ENCODE results near the gene CBARP.
"Not testable (repeated sequence)": the region's sequence is repeated elsewhere in the genome, so short reads cannot be mapped to it uniquely, and the experiment has no call there.

CBARP gene

GRCh38 chr19:1206864-1207450 lies 30.8 kb downstream of the CBARP start:
- DNase-seq = peak; percentile 33

DNA sequence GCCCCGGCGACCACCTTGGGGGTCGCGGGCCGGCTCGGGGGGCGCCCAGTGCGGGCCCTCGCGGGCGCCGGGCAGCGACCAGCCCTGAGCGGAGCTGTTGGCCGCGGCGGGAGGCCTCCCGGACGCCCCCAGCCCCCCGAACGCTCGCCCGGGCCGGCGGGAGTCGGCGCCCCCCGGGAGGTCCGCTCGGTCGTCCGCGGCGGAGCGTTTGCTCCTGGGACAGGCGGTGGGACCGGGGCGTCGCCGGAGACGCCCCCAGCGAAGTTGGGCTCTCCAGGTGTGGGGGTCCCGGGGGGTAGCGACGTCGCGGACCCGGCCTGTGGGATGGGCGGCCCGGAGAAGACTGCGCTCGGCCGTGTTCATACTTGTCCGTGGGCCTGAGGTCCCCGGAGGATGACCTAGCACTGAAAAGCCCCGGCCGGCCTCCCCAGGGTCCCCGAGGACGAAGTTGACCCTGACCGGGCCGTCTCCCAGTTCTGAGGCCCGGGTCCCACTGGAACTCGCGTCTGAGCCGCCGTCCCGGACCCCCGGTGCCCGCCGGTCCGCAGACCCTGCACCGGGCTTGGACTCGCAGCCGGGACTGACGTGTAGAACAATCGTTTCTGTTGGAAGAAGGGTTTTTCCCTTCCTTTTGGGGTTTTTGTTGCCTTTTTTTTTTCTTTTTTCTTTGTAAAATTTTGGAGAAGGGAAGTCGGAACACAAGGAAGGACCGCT lies 31.5 kb downstream of the CBARP start:
- DNase-seq = no peak

DNA sequence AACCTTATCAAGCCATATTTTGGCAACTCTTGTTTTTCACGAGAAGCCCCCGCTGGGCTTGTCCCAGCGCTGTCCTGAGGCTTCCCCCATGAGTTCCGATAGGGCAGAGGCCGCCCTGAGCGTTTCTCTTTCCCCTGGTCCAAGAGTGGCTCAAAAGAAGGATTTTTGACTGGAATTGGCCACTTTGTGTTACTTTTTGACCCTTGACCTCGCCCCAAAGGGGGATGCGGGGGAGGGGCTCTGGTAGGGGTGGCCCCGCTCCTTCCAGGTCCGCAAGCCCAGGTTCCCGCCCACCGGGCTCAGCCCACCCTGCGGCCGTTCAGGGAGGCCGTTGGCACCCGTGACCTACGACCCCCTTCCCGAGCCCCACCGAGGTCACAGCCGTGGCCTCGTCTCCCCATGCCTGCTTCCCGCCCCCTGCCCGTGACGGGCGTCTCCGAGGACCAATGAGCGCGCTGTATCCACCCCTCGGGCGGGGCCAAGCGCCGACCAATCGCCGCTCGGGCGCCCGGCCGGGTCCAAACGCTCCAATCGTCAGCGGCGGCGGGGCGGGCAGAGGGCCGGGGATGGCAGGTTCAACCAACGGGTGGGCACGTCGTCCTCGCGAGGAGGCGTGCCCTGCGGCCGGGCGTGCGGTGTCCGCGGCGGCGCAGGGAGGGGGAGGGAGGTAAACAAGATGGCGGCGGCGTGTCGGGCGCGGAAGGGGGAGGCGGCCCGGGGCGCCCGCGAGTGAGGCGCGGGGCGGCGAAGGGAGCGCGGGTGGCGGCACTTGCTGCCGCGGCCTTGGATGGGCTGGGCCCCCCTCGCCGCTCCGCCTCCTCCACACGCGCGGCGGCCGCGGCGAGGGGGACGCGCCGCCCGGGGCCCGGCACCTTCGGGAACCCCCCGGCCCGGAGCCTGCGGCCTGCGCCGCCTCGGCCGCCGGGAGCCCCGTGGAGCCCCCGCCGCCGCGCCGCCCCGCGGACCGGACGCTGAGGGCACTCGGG lies 32.4 kb downstream of the CBARP start, which contains the start of gene STK11:
TSS of gene STK11 (plus strand) at position 665 of the 986 bp plus-strand sequence. CDS start 1,136 bp downstream, outside the sequence.
- peak; percentile 96 for DNase-seq

GRCh38 chr19:1200614-1201013 lies 37.2 kb downstream of the CBARP start:
- not testable (repeated sequence) for DNase-seq

GRCh38 chr19:1199531-1199930 lies 38.3 kb downstream of the CBARP start:
- DNase-seq = no peak

GRCh38 chr19:1189419-1189818 lies 48.4 kb downstream of the CBARP start:
- no peak for DNase-seq

- DNase-seq = no peak
Measured at GRCh38 chr19:1183543-1184172, 54.1 kb downstream of the CBARP start.

DNA sequence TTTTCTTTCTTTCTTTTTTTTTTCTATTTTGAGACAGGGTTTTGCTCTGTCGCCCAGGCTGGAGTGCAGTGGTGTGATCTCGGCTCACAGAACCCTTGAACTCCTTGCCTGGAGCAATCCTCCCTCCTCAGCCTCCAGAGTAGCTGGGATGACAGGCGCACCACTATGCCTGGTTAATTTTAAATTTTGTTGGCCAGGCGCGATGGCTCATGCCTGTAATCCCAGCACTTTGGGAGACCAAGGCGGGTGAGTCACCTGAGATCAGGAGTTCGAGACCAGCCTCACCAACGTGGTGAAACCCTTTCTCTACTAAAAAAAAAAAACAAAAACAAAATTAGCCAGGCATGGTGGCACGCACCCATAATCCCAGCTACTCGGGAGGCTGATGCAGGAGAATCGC lies 55.1 kb downstream of the CBARP start:
- DNase-seq = no peak

GRCh38 chr19:1182068-1182467 lies 55.7 kb downstream of the CBARP start:
- no peak for DNase-seq

GRCh38 chr19:1181606-1182005 lies 56.2 kb downstream of the CBARP start:
- DNase-seq = no peak
